Measurements from ENCODE around the gene ST8SIA3.

ST8SIA3 gene

GRCh38 chr18:57352271-57352701, at the start of gene ST8SIA3:
ST8SIA3 (plus strand) TSS chr18:57352557; CDS start chr18:57352847, 290 bp downstream.
- DNase-seq: peak in 11 of 51 donors; percentile 1 to 46 (median 8)

- no peak for DNase-seq
These were observed 40.9 kb upstream of the ST8SIA3 start for GRCh38 chr18:57311472-57311871.

- no peak for DNase-seq
These were observed 39.8 kb upstream of the ST8SIA3 start for GRCh38 chr18:57312346-57313144.

- no peak for DNase-seq
These were observed 31.8 kb upstream of the ST8SIA3 start for GRCh38 chr18:57320603-57321002.

- no peak for DNase-seq
These were observed 26.7 kb upstream of the ST8SIA3 start for GRCh38 chr18:57325491-57326166.

GRCh38 chr18:57326718-57327323, 25.5 kb upstream of the ST8SIA3 start:
- no peak for DNase-seq

- no peak for DNase-seq
These were observed 23.7 kb upstream of the ST8SIA3 start for GRCh38 chr18:57328665-57329064.

GRCh38 chr18:57329856-57330255, 22.5 kb upstream of the ST8SIA3 start:
- DNase-seq: no peak

- no peak for DNase-seq
These were observed 20.6 kb upstream of the ST8SIA3 start for GRCh38 chr18:57331718-57332117.

- no peak for DNase-seq
These were observed 18.4 kb upstream of the ST8SIA3 start for GRCh38 chr18:57333940-57334339.

- no peak for DNase-seq
These were observed 18.0 kb upstream of the ST8SIA3 start for GRCh38 chr18:57334383-57334782.

GRCh38 chr18:57336343-57336742, 16.0 kb upstream of the ST8SIA3 start:
- no peak for DNase-seq

- no peak for DNase-seq
These were observed 14.5 kb upstream of the ST8SIA3 start for GRCh38 chr18:57337890-57338289.

GRCh38 chr18:57343833-57344232, 8.5 kb upstream of the ST8SIA3 start:
- DNase-seq: no peak

GRCh38 chr18:57346876-57347275, 5.5 kb upstream of the ST8SIA3 start:
- no peak for DNase-seq

- DNase-seq: no peak
These were observed 4.6 kb upstream of the ST8SIA3 start for GRCh38 chr18:57347784-57348183.

- peak in 12 of 51 donors; percentile 0 to 46 (median 14) for DNase-seq
These were observed 392 bp downstream of the ST8SIA3 start for GRCh38 chr18:57352761-57353136.

GRCh38 chr18:57353137-57353939, 981 bp downstream of the ST8SIA3 start:
- DNase-seq: peak in 19 of 51 donors; percentile 4 to 73 (median 34)

GRCh38 chr18:57353940-57354461, 1.6 kb downstream of the ST8SIA3 start:
- peak in 23 of 51 donors; percentile 3 to 62 (median 19) for DNase-seq

GRCh38 chr18:57359433-57359832, 7.1 kb downstream of the ST8SIA3 start:
- no peak for DNase-seq

- no peak for DNase-seq
These were observed 10.4 kb downstream of the ST8SIA3 start for GRCh38 chr18:57362714-57363113.
